PFSK-1 (cell line): ENCODE measurements around the gene OR6X1.

Experiments
- FOXP2 ChIP-seq: optimal IDR thresholded peaks from 2 replicates; pipeline ENCODE3; 2011; ENCODE audit warnings: borderline replicate concordance, control low read depth, inconsistent platforms; ENCODE audit not compliant: insufficient read depth; ENCODE audit errors: extremely low read length, extremely low read depth
- SIN3A ChIP-seq: IDR thresholded peaks from 2 replicates; pipeline ENCODE4 v1.6.1; 2012; ENCODE audit warnings: mild to moderate bottlenecking, low read length, moderate library complexity, borderline replicate concordance; ENCODE audit not compliant: insufficient read depth

GRCh38 chr11:123775289-123775688 is 21.0 kb upstream of the OR6X1 start:
- no peak for TF ChIP-seq SIN3A
- TF ChIP-seq FOXP2, result no peak
